Osteocyte (in vitro differentiated cells): ENCODE data around the gene PLCB3. TPM values are rescaled to one million over a fixed set of nuclear protein-coding genes. Genes with fewer than 3 reads are reported as not detected.
A peak's percentile ranks its signal among the peaks of the same experiment; 100 is the strongest.
"Not testable (repeated sequence)": the region's sequence is repeated elsewhere in the genome, so short reads cannot be mapped to it uniquely, and the experiment has no call there.

Experiments
- DNase-seq: peaks from one replicate; pipeline ENCODE4 v3.0.0; 2021; ENCODE audit warnings: mixed read lengths; ENCODE audit not compliant: unreplicated experiment; ENCODE audit errors: extremely low spot score
- H3K27ac Mint-ChIP-seq: one replicate; pipeline ENCODE4 v1.8.0; 2021; ENCODE audit warnings: mild to moderate bottlenecking, mixed read lengths; ENCODE audit not compliant: unreplicated experiment
- H3K27me3 Mint-ChIP-seq: one replicate; pipeline ENCODE4 v1.8.0; 2021; ENCODE audit warnings: mixed read lengths; ENCODE audit not compliant: unreplicated experiment
- H3K36me3 Mint-ChIP-seq: one replicate; pipeline ENCODE4 v1.8.0; 2021; ENCODE audit warnings: mixed read lengths; ENCODE audit not compliant: unreplicated experiment
- H3K4me1 Mint-ChIP-seq: one replicate; pipeline ENCODE4 v1.8.0; 2021; ENCODE audit warnings: mixed read lengths; ENCODE audit not compliant: unreplicated experiment
- H3K4me3 Mint-ChIP-seq: one replicate; pipeline ENCODE4 v1.8.0; 2021; ENCODE audit warnings: mild to moderate bottlenecking, moderate library complexity, mixed read lengths; ENCODE audit not compliant: unreplicated experiment
- H3K9me3 Mint-ChIP-seq: one replicate; pipeline ENCODE4 v1.8.0; 2021; ENCODE audit warnings: mixed read lengths; ENCODE audit not compliant: unreplicated experiment
- CTCF ChIP-seq: fragments of 200-600 bp; sonication (generic); IDR thresholded peaks from 2 replicates; pipeline ENCODE4 v1.5.0; 2021; ENCODE audit warnings: antibody characterized with exemption, mild to moderate bottlenecking, moderate library complexity
- total RNA-seq: library from RNA; stranded (reverse); gene quantifications from 2 replicates; pipeline ENCODE4 v1.2.1, GENCODE V29; 2021

Gene PLCB3
- total RNA-seq, 1 donor from 2014 or later = 32.0 TPM

GRCh38 chr11:64245797-64246620 lies 5.3 kb upstream of the PLCB3 start:
- no peaks in the 10 kb centered on the region for H3K9me3 Mint-ChIP-seq
- peak overlapping the region; percentile 90 for H3K4me3 Mint-ChIP-seq
- TF ChIP-seq CTCF = no peak
- peaks cover 12% of the 10 kb centered on the region for H3K36me3 Mint-ChIP-seq
- no peaks in the 10 kb centered on the region for H3K27me3 Mint-ChIP-seq
- peaks cover 35% of the 10 kb centered on the region for H3K4me1 Mint-ChIP-seq
- H3K27ac Mint-ChIP-seq = peak overlapping the region; percentile 93
- peak; percentile 95 for DNase-seq

GRCh38 chr11:64246621-64246870 lies 4.8 kb upstream of the PLCB3 start:
- peaks cover 34% of the 10 kb centered on the region for H3K4me1 Mint-ChIP-seq
- H3K36me3 Mint-ChIP-seq = peaks cover 12% of the 10 kb centered on the region
- H3K27ac Mint-ChIP-seq, DNase-seq, H3K27me3 Mint-ChIP-seq, H3K9me3 Mint-ChIP-seq: not testable (repeated sequence)
- peak overlapping the region; percentile 82 for H3K4me3 Mint-ChIP-seq

GRCh38 chr11:64246871-64247728 lies 4.2 kb upstream of the PLCB3 start, which contains the start of gene PPP1R14B:
TSS of gene PPP1R14B (minus strand) at chr11:64246943. CDS start at chr11:64246673, 270 bp downstream.
- no peaks in the 10 kb centered on the region for H3K27me3 Mint-ChIP-seq
- H3K4me3 Mint-ChIP-seq = peak within 1 kb of the TSS; percentile 90
- peaks cover 12% of the 10 kb centered on the region for H3K36me3 Mint-ChIP-seq
- DNase-seq = peak; percentile 95
- H3K4me1 Mint-ChIP-seq = peaks cover 39% of the 10 kb centered on the region
- peak; percentile 16 for TF ChIP-seq CTCF
- H3K27ac Mint-ChIP-seq = peak within 1 kb of the TSS; percentile 93
- H3K9me3 Mint-ChIP-seq = no peaks in the 10 kb centered on the region

GRCh38 chr11:64247729-64248531 lies 3.4 kb upstream of the PLCB3 start:
- Mint-ChIP-seq H3K4me1 (peaks cover 35% of the 10 kb centered on the region), H3K36me3 (peaks cover 10% of the 10 kb centered on the region), H3K9me3 (no peaks in the 10 kb centered on the region), H3K4me3 (peak overlapping the region; percentile 82), H3K27me3 (no peaks in the 10 kb centered on the region), H3K27ac (peak overlapping the region; percentile 75)
- DNase-seq = no peak
- no peak for TF ChIP-seq CTCF

- H3K4me1 Mint-ChIP-seq = peaks cover 33% of the 10 kb centered on the region
- DNase-seq = no peak
- TF ChIP-seq CTCF = no peak
- no peak overlapping the region for H3K4me3 Mint-ChIP-seq
- no peaks in the 10 kb centered on the region for H3K27me3 Mint-ChIP-seq
- H3K9me3 Mint-ChIP-seq = no peaks in the 10 kb centered on the region
- H3K27ac Mint-ChIP-seq = no peak overlapping the region
- peaks cover 8% of the 10 kb centered on the region for H3K36me3 Mint-ChIP-seq
These were observed 2.8 kb upstream of the PLCB3 start for GRCh38 chr11:64248578-64248977.
